Astrocyte of the cerebellum (primary cell): ENCODE data around the gene C1orf210.
A peak's percentile ranks its signal among the peaks of the same experiment; 100 is the strongest.

ENCODE experiments used
- DNase-seq: peaks from one replicate; pipeline ENCODE4 v3.0.0-alpha.2; 2011; ENCODE audit warnings: low read depth
- H3K4me3 ChIP-seq: 2 replicates; pipeline ENCODE4 v1.5.1; 2011; ENCODE audit warnings: mild to moderate bottlenecking, low read depth, low read length, moderate library complexity
- CTCF ChIP-seq: IDR thresholded peaks from 2 replicates; pipeline ENCODE4 v1.5.1; 2012; ENCODE audit warnings: low read length, low read depth, moderate library complexity, mild to moderate bottlenecking; ENCODE audit errors: missing control alignments
- in situ Hi-C: cut with HindIII; loops from 2 replicates; pipeline ENCODE4 v1.10.0; 2017; ENCODE audit warnings: low sequenced_read_pairs

Gene C1orf210

GRCh38 chr1:43317817-43318471 is 32.6 kb upstream of the C1orf210 start:
- TF ChIP-seq CTCF: no peak
- no peak for DNase-seq
- in situ Hi-C loops: no loop called here
- H3K4me3 ChIP-seq: no peak overlapping the region

- no peak overlapping the region for H3K4me3 ChIP-seq
- peak; percentile 24 for TF ChIP-seq CTCF
- in situ Hi-C loops: no loop called here
- no peak for DNase-seq
Observed at GRCh38 chr1:43316738-43317520, 31.5 kb upstream of the C1orf210 start.

DNA sequence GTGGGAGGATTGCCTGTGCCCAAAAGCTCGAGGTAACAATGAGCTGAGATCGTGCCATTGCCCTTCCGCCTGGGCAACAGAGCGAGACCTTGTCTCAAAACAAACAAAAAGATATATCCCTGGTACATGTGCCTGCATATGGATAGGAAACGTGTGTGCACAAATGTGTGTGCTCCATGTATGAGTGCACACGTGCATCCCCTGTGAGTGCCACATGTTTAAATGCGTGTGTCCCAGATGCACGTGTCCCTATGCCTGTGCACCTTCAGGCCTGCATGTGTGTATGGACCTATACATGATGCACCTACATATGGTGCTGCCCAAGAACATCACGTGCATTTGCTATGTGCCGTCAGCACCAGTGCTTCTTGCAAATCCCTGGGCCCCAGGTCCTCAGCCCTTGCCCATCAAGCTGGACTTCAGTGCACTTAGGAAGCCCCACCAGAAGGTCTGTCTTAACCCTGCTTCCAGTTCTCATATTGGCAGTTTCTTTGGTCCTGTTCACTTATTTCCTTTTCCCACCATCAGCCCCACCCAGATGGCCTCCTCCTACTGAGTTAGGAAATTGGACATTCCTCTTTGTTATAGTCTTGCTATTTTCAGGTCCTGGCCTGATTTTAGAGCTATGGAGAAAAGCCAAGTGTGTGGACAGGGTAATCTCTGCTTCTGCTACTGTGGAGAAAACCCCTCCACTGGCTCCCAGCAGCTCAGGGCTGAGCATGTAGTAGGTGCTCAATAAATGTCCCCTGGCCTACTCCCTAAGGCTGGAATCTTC is 30.8 kb upstream of the C1orf210 start:
- no peak for DNase-seq
- H3K4me3 ChIP-seq: no peak overlapping the region
- TF ChIP-seq CTCF: no peak
- in situ Hi-C loops: no loop called here

- no peak overlapping the region for H3K4me3 ChIP-seq
- in situ Hi-C loops: no loop called here
- TF ChIP-seq CTCF: no peak
- DNase-seq: no peak
Observed at GRCh38 chr1:43315481-43315880, 30.1 kb upstream of the C1orf210 start.

DNA sequence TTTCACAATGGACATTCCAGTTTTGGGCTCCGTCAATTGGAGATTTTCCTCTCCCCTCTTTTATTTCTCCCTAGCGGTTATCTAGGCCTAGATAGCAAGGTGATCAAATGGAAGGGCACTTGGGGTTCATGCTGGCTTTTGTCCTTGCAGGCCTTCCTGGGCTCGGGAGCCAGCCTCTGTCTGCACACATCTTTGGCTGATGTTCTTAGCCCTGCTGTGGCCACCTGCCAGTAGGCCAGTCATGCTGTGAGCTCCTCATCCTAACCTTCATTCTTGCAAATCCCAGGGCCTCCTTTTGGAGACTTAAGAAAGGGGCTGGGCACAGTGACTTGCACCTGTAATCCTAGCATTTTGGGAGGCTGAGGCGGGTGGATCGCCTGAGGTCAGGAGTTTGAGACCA is 28.9 kb upstream of the C1orf210 start:
- in situ Hi-C loops: no loop called here
- H3K4me3 ChIP-seq: no peak overlapping the region
- no peak for TF ChIP-seq CTCF
- DNase-seq: no peak

GRCh38 chr1:43313771-43314170 is 28.4 kb upstream of the C1orf210 start:
- DNase-seq: no peak
- H3K4me3 ChIP-seq: no peak overlapping the region
- no peak for TF ChIP-seq CTCF
- in situ Hi-C loops: no loop called here
